Keratinocyte (primary cell): ENCODE results near the gene HIRA. TPM values are rescaled to one million over a fixed set of nuclear protein-coding genes. Genes with fewer than 3 reads are reported as not detected.
A peak's percentile ranks its signal among the peaks of the same experiment; 100 is the strongest.

Experiments
- DNase-seq: peaks from one replicate; pipeline ENCODE4 v3.0.0-alpha.2; 2011; ENCODE audit warnings: low read depth, missing footprints, low spot score
- FAIRE-seq: peaks from 2 replicates; lab custom pipeline; 2011; peaks lifted over from hg19 to GRCh38; lab: Jason Lieb, UNC
- H2AFZ ChIP-seq: 2 replicates; pipeline ENCODE4 v1.6.0; 2012; ENCODE audit warnings: low read length, control low read depth, inconsistent platforms; ENCODE audit not compliant: control insufficient read depth
- H3K27ac ChIP-seq: 2 replicates; pipeline ENCODE4 v1.5.1; 2011; ENCODE audit warnings: low read length; ENCODE audit not compliant: control insufficient read depth, insufficient read depth
- H3K27me3 ChIP-seq: 3 replicates; pipeline ENCODE4 v1.6.0; 2011; ENCODE audit warnings: low read length; ENCODE audit not compliant: control insufficient read depth, insufficient read depth; ENCODE audit errors: extremely low read depth
- H3K36me3 ChIP-seq, 2 experiments: 2 replicates in 1 of 2; 3 replicates in 1 of 2; pipeline ENCODE4 v1.5.1; 2011; ENCODE audit warnings: low read length in 2 of 2, mild to moderate bottlenecking in 1 of 2; ENCODE audit not compliant: control insufficient read depth in 2 of 2, insufficient read depth in 2 of 2; ENCODE audit errors: extremely low read depth in 1 of 2
- H3K4me1 ChIP-seq: 3 replicates; pipeline ENCODE4 v1.5.1; 2011; ENCODE audit warnings: low read length; ENCODE audit not compliant: control insufficient read depth, insufficient read depth; ENCODE audit errors: extremely low read depth
- H3K4me2 ChIP-seq: 3 replicates; pipeline ENCODE4 v1.6.0; 2011; ENCODE audit warnings: low read depth, low read length; ENCODE audit not compliant: control insufficient read depth, insufficient read depth; ENCODE audit errors: extremely low read depth
- H3K4me3 ChIP-seq, 3 experiments: fragments of 200-600 bp in 1 of 3; sonication (generic) in 1 of 3; 2 replicates in 2 of 3; 3 replicates in 1 of 3; pipeline ENCODE4 v1.5.1; 2011 to 2016; ENCODE audit warnings: low read length in 3 of 3, mild to moderate bottlenecking in 3 of 3, control low read depth in 2 of 3, inconsistent platforms in 1 of 3, low read depth in 1 of 3, mixed read lengths in 1 of 3, mixed run types in 1 of 3, moderate library complexity in 1 of 3; ENCODE audit not compliant: control insufficient read depth in 2 of 3, insufficient read depth in 2 of 3; ENCODE audit errors: extremely low read depth in 1 of 3
- H3K79me2 ChIP-seq: 2 replicates; pipeline ENCODE4 v1.6.0; 2012; ENCODE audit warnings: low read length; ENCODE audit not compliant: control insufficient read depth, insufficient read depth
- H3K9ac ChIP-seq: 3 replicates; pipeline ENCODE4 v1.6.0; 2011; ENCODE audit warnings: low read length; ENCODE audit not compliant: control insufficient read depth, insufficient read depth; ENCODE audit errors: extremely low read depth
- H3K9me1 ChIP-seq: 3 replicates; pipeline ENCODE4 v1.6.0; 2011; ENCODE audit warnings: low read length; ENCODE audit not compliant: control insufficient read depth, insufficient read depth; ENCODE audit errors: extremely low read depth
- H3K9me3 ChIP-seq: 2 replicates; pipeline ENCODE4 v1.5.1; 2012; ENCODE audit warnings: low read depth, low read length; ENCODE audit not compliant: control insufficient read depth
- H4K20me1 ChIP-seq: 3 replicates; pipeline ENCODE4 v1.6.0; 2011; ENCODE audit warnings: low read length; ENCODE audit not compliant: control insufficient read depth, insufficient read depth; ENCODE audit errors: extremely low read depth
- EZH2 ChIP-seq: IDR thresholded peaks from one replicate; pipeline ENCODE4 v1.6.1; 2012; ENCODE audit warnings: inconsistent platforms, mild to moderate bottlenecking, low read length, moderate library complexity
- dilution Hi-C: fragments of 300-500 bp; cut with MboI; formaldehyde crosslinking; loops from one replicate; pipeline ENCODE4 v1.7.0; 2020; ENCODE audit warnings: low sequenced_read_pairs; ENCODE audit not compliant: extremely low pct_ligation_motif_present
- polyA plus RNA-seq, 5 experiments: library from polyadenylated mRNA; depleted of rRNA in 3 of 5; stranded (reverse) in 3 of 5; stranded (forward) in 1 of 5; unstranded in 1 of 5; fragments of >200 nt; gene quantifications; 1 replicate in 1 of 5; 2 replicates in 3 of 5; 3 replicates in 1 of 5; pipeline versions ENCODE4 v1.2.1 to v1.2.3, GENCODE V29; 2011 to 2012; ENCODE audit warnings: missing spikeins in 2 of 5, low read depth in 1 of 5, low replicate concordance in 1 of 5
- TF ChIP-seq, protein P1 (sequence below), 3 experiments: IDR thresholded peaks in 1 of 3; conservative IDR thresholded peaks in 1 of 3; optimal IDR thresholded peaks in 1 of 3; 2 replicates in 2 of 3; 3 replicates in 1 of 3; pipeline versions ENCODE3 to v1.5.1; 2011; ENCODE audit warnings: low read length in 3 of 3, mild to moderate bottlenecking in 3 of 3, moderate library complexity in 2 of 3, control low read depth in 1 of 3, inconsistent platforms in 1 of 3; ENCODE audit not compliant: insufficient read depth in 2 of 3; ENCODE audit errors: extremely low read depth in 1 of 3

HIRA gene
- polyA plus RNA-seq, 1 donor (not counting 4 experiments of a cell fraction or from before 2014, with no cell fraction given), result 16.7 TPM

DNA sequence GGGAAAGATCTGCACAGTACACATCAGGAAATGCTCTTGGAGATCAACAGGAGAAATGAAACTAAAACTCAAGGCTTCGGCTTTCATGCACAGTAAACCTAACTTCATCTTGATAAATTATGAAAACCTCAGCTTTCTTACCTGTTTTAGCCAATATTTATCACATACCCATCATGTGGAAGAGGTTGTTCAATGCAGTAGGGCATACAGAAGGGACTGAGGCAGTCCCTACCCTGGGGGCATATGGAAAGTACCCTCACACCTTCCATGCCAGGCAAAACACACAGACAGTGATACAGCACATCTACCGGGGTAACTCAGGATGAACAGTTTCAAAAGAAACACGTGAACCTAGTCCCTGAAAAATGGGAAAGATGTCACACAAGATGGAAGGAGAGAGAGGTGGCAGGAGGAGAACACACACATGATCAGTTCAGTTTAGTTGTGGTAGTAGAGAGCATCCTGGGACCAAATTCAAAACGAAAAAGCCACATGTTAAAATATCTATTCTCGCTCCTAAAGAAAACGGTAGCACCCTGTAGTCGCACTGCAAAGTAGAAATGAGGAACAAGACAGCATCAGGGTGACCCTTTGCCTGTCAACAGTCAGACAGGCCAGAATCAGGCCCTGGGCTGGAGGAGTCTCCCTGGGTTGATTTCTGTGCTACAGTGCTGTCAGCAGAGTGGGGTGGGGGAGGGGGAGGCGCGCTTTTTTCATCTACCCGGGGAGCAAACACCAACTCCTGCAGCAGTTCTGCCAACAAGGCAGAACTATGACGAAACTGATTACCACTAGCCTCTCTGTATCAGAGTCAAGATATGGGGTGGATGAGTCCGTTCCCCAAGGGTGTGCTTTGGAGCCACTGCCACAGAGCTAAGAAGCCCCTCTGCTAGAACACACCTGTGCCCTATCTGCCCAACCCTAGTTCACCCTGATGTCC, 1.3 kb downstream of the HIRA start:
- H3K9me3 ChIP-seq, result no peaks in the 10 kb centered on the region
- H3K4me3 ChIP-seq, result peak overlapping the region; percentile 92 to 96 (median 95)
- peaks cover 2 to 22% of the 10 kb centered on the region in 2 experiments for H3K36me3 ChIP-seq
- peak overlapping the region; percentile 96 for H3K4me2 ChIP-seq
- dilution Hi-C loops, result no loop called here
- peaks cover 58% of the 10 kb centered on the region for H3K79me2 ChIP-seq
- DNase-seq (no peak), FAIRE-seq (no peak)
- H3K4me1 ChIP-seq, result peaks cover 25% of the 10 kb centered on the region
- no peak for TF ChIP-seq EZH2
- TF ChIP-seq, protein P1, sequence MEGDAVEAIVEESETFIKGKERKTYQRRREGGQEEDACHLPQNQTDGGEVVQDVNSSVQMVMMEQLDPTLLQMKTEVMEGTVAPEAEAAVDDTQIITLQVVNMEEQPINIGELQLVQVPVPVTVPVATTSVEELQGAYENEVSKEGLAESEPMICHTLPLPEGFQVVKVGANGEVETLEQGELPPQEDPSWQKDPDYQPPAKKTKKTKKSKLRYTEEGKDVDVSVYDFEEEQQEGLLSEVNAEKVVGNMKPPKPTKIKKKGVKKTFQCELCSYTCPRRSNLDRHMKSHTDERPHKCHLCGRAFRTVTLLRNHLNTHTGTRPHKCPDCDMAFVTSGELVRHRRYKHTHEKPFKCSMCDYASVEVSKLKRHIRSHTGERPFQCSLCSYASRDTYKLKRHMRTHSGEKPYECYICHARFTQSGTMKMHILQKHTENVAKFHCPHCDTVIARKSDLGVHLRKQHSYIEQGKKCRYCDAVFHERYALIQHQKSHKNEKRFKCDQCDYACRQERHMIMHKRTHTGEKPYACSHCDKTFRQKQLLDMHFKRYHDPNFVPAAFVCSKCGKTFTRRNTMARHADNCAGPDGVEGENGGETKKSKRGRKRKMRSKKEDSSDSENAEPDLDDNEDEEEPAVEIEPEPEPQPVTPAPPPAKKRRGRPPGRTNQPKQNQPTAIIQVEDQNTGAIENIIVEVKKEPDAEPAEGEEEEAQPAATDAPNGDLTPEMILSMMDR (optimal IDR thresholded peaks at IDR 0.05 in 1 of 3, IDR thresholded peaks at IDR 0.05 in 1 of 3, conservative IDR thresholded peaks at IDR 0.05 in 1 of 3; ENCODE audit: extremely low read depth in 1 of 3, insufficient read depth in 2 of 3, low read length in 3 of 3), result no peak
- peak overlapping the region; percentile 88 for H3K9ac ChIP-seq
- H3K27ac ChIP-seq, result peak overlapping the region; percentile 69
- peaks cover 24% of the 10 kb centered on the region for H4K20me1 ChIP-seq
- H3K27me3 ChIP-seq, result no peaks in the 10 kb centered on the region
- peaks cover 2% of the 10 kb centered on the region for H3K9me1 ChIP-seq
- no peak overlapping the region for H2AFZ ChIP-seq

DNA sequence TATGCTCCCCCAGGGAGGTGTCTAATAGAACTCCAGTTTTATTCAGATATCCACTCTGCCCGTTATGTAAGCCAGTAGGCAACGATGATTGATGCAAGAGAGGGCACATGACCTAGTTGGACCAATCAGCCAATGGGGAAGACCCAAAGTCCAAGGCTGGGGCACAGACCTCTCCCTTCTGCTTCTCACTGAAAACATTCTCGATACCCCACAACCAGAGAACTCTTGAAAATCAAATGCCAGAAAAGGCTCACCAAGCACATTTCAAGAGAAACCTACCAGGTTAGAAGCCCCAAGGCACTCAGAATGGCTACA, 7.4 kb downstream of the HIRA start:
- DNase-seq (no peak), FAIRE-seq (no peak)
- Histone ChIP-seq H2AFZ (no peak overlapping the region), H3K9me1 (peaks cover 10% of the 10 kb centered on the region), H3K36me3 (peaks cover 2 to 20% of the 10 kb centered on the region in 2 experiments), H3K4me1 (peaks cover 18% of the 10 kb centered on the region), H3K9ac (no peak overlapping the region), H3K79me2 (peaks cover 96% of the 10 kb centered on the region), H3K4me2 (no peak overlapping the region), H4K20me1 (peaks cover 54% of the 10 kb centered on the region), H3K4me3 (no peak overlapping the region), H3K27me3 (no peaks in the 10 kb centered on the region), H3K9me3 (no peaks in the 10 kb centered on the region), H3K27ac (no peak overlapping the region)
- dilution Hi-C loops, result no loop called here
- TF ChIP-seq, protein P1 (optimal IDR thresholded peaks at IDR 0.05 in 1 of 3, IDR thresholded peaks at IDR 0.05 in 1 of 3, conservative IDR thresholded peaks at IDR 0.05 in 1 of 3; ENCODE audit: extremely low read depth in 1 of 3, insufficient read depth in 2 of 3, low read length in 3 of 3), result no peak
- TF ChIP-seq EZH2, result no peak
